GM12878 (cell line): Measurements from ENCODE around the gene FBXO42.

ENCODE experiments used
- CHD2 ChIP-seq: IDR thresholded peaks from 2 replicates; pipeline ENCODE4 v1.6.1; 2011; ENCODE audit warnings: low read depth, low read length, improper control_type of control experiment, borderline replicate concordance
- FOXM1 ChIP-seq: IDR thresholded peaks from 2 replicates; pipeline ENCODE4 v1.6.1; 2012; ENCODE audit warnings: low read depth, mild to moderate bottlenecking, inconsistent platforms, low read length, moderate library complexity
- HDAC2 ChIP-seq: fragments of 200-600 bp; sonication (generic); IDR thresholded peaks from 2 replicates; pipeline ENCODE4 v1.6.1; 2017
- NR2C2 ChIP-seq: IDR thresholded peaks from 2 replicates; pipeline ENCODE4 v1.6.1; 2011; ENCODE audit warnings: borderline replicate concordance, low read depth; ENCODE audit not compliant: control insufficient read depth, insufficient read length
- POLR2AphosphoS5 ChIP-seq: IDR thresholded peaks from 2 replicates; pipeline ENCODE4 v1.6.1; 2011; ENCODE audit warnings: mild to moderate bottlenecking, low read length, inconsistent platforms
- SMC3 ChIP-seq: IDR thresholded peaks from 2 replicates; pipeline ENCODE4 v1.6.1; 2011; ENCODE audit warnings: low read length, improper control_type of control experiment, borderline replicate concordance
- TCF7 ChIP-seq: IDR thresholded peaks from 2 replicates; pipeline ENCODE4 v1.6.1; 2014; ENCODE audit warnings: antibody characterized with exemption, borderline replicate concordance
- ZNF207 ChIP-seq: fragments of 450-650 bp; IDR thresholded peaks from 2 replicates; pipeline ENCODE4 v1.6.1; 2014; ENCODE audit warnings: antibody characterized with exemption, mild to moderate bottlenecking, borderline replicate concordance
- ZNF24 ChIP-seq: fragments of 450-650 bp; IDR thresholded peaks from 2 replicates; pipeline ENCODE4 v1.6.1; 2017; ENCODE audit warnings: antibody characterized with exemption, mild to moderate bottlenecking
- TF ChIP-seq, protein P1 (sequence below), 3 experiments: IDR thresholded peaks in 2 of 3; conservative IDR thresholded peaks in 1 of 3; 2 replicates each; pipeline ENCODE4 v1.5.1; 2011; ENCODE audit warnings: low read depth in 3 of 3, low read length in 3 of 3, mild to moderate bottlenecking in 3 of 3, control low read depth in 2 of 3, moderate library complexity in 2 of 3, inconsistent platforms in 1 of 3, mixed read lengths in 1 of 3; ENCODE audit not compliant: control insufficient read depth in 2 of 3, insufficient read depth in 1 of 3; ENCODE audit errors: extremely low read depth in 1 of 3
- TF ChIP-seq, protein P2 (sequence below): IDR thresholded peaks from 2 replicates; pipeline ENCODE4 v1.6.1; 2012; ENCODE audit warnings: low read depth, low read length, improper control_type of control experiment
- TF ChIP-seq, protein P3 (sequence below): IDR thresholded peaks from 2 replicates; pipeline ENCODE4 v1.6.1; 2011; ENCODE audit warnings: mild to moderate bottlenecking, low read depth, low read length, moderate library complexity; ENCODE audit not compliant: insufficient replicate concordance

DNA sequence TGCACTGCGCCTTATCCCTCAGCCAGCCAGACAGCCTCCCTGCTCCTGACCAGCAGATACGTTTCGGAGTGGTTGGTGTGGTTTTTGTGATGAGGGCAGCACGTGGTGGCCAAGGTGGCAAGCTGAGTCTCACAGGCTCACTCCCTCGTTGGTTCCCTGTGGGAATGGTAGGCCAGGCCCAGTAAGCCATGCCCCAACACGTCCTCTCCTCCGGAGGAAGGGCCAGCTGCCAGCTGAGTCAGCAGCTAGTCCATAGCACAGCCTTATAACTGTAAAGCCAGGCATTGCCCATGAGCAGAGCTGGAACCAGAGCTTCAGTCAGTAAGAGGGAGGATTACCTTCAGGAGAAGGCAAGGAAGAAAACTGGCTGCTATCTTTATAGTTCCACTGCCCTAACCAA is 44.3 kb upstream of the FBXO42 start:
- TF ChIP-seq ZNF207 (no peak), NR2C2 (no peak), POLR2AphosphoS5 (peak; percentile 51; the same call in 1 of the 2 replicates), ZNF24 (no peak), FOXM1 (no peak), CHD2 (no peak), SMC3 (no peak), TCF7 (no peak), HDAC2 (no peak)
- TF ChIP-seq, protein P1, sequence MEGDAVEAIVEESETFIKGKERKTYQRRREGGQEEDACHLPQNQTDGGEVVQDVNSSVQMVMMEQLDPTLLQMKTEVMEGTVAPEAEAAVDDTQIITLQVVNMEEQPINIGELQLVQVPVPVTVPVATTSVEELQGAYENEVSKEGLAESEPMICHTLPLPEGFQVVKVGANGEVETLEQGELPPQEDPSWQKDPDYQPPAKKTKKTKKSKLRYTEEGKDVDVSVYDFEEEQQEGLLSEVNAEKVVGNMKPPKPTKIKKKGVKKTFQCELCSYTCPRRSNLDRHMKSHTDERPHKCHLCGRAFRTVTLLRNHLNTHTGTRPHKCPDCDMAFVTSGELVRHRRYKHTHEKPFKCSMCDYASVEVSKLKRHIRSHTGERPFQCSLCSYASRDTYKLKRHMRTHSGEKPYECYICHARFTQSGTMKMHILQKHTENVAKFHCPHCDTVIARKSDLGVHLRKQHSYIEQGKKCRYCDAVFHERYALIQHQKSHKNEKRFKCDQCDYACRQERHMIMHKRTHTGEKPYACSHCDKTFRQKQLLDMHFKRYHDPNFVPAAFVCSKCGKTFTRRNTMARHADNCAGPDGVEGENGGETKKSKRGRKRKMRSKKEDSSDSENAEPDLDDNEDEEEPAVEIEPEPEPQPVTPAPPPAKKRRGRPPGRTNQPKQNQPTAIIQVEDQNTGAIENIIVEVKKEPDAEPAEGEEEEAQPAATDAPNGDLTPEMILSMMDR (IDR thresholded peaks at IDR 0.05 in 2 of 3, conservative IDR thresholded peaks at IDR 0.05 in 1 of 3; ENCODE audit: control insufficient read depth in 2 of 3, extremely low read depth in 1 of 3, insufficient read depth in 1 of 3, low read depth in 3 of 3, low read length in 3 of 3), result no peak
- TF ChIP-seq, protein P2, sequence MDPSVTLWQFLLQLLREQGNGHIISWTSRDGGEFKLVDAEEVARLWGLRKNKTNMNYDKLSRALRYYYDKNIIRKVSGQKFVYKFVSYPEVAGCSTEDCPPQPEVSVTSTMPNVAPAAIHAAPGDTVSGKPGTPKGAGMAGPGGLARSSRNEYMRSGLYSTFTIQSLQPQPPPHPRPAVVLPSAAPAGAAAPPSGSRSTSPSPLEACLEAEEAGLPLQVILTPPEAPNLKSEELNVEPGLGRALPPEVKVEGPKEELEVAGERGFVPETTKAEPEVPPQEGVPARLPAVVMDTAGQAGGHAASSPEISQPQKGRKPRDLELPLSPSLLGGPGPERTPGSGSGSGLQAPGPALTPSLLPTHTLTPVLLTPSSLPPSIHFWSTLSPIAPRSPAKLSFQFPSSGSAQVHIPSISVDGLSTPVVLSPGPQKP, result no peak
- TF ChIP-seq, protein P3, sequence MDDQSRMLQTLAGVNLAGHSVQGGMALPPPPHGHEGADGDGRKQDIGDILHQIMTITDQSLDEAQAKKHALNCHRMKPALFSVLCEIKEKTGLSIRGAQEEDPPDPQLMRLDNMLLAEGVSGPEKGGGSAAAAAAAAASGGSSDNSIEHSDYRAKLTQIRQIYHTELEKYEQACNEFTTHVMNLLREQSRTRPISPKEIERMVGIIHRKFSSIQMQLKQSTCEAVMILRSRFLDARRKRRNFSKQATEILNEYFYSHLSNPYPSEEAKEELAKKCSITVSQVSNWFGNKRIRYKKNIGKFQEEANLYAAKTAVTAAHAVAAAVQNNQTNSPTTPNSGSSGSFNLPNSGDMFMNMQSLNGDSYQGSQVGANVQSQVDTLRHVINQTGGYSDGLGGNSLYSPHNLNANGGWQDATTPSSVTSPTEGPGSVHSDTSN, result no peak
